CMK (cell line): ENCODE data around the gene EIF4A2.

Experiments used
- DNase-seq: peaks from one replicate; pipeline ENCODE4 v3.0.0-alpha.2; 2010; ENCODE audit warnings: low read depth

EIF4A2 gene

DNA sequence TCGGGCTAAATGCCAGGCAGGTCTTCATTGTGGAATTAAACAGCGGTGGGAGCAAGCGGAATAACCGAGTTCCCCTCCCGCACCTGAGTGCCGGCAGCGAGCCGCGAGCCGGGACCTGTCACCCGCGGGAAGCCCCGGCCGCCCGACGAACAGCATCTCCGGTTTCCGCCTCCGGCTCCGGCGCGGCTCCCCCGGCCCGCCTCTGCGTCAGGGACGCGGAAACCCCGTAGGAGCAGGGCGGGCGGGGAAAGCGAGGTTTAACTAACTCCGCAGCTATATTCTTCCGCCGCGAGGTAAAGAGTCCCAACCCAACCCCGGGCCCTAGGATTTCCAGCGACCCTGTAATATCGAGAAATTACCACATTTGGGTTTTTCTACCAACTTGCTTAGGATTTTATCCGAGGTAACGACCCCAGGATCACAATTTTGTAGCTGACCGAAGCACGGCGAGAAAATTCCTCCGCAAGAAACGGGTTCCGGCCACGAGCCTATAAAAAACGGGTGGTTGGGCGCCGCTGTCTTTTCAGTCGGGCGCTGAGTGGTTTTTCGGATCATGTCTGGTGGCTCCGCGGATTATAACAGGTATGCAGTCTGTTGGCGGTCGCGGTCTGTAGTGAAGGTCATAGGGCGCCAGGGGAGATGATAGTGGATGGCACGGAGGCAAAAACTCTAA lies at the start of gene EIF4A2:
EIF4A2 (plus strand) TSS at position 520 of the 673 bp plus-strand sequence; CDS start at position 554, 34 bp downstream.
- DNase-seq = no peak

DNA sequence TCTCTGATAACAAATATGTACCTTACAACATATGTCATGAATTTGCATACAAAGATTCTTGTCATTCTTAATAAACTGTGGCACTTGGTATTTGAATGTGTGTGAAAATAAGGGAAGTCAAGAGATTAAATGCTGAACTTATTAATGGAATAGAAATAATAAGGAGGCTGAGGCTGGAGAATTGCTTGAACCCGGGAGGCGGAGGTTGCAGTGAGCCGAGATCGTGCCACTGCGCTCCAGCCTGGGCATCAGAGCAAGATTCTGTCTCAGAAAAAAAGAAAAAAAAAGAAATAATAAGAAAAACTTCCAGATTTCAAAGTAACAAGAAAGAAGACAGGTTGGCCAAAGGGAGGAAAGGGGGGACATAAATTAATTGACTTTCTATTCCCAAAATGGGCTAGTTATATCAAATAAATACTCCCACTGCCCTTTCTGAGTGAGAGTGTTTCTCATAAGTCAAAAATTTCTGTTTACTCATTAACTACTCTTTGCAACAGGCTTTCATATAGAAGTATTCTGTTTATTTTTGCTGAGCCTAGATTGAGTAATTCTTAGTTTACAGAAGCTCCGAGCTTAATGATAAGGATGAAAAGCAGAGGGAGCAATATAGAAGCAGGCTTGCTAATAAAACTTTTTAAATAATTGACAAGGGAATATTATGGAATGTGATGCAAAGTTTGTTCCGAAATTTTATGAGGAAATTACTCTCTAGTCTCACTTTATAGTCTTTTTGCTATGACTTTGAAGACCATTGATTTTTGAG lies 40.6 kb upstream of the EIF4A2 start:
- DNase-seq = no peak

DNA sequence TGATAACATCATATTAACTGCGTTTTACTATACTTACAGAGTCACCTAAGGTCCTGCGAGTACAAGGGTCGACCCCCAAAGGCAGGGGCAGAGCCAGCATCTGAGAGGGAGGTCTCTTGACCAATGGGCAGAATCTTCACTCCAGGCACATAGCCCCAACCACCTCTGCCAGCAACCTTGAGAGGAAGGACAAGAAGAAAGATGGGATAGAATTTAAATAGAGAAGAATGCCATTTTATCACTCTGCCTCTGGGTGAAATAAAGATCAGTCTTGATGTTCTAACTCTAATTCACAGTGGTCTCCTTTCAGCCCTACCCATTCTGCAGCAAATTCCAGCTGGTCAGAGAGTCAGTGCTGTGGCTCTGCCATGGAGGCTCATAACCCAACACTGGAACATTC lies 39.7 kb upstream of the EIF4A2 start:
- no peak for DNase-seq

DNA sequence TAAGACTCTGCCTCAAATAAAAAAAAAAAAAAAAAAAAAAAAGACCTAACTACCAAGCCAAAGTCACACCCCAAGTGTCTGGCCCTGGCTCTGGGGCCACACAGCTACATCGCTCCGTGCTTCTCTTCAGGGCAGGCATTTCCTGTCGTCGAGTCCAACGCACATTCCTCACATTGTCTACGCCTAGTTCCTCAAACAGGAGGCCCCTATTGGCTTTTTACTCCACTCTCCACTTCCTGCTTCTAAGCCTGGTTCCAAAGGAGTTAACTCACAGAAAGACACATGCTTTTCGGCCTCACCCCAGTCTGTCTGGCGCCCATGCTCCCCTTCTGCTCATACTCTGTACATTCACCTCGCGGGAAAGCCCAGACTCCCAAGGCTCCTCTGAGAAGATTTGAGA lies 37.4 kb upstream of the EIF4A2 start:
- peak; percentile 45 for DNase-seq

DNA sequence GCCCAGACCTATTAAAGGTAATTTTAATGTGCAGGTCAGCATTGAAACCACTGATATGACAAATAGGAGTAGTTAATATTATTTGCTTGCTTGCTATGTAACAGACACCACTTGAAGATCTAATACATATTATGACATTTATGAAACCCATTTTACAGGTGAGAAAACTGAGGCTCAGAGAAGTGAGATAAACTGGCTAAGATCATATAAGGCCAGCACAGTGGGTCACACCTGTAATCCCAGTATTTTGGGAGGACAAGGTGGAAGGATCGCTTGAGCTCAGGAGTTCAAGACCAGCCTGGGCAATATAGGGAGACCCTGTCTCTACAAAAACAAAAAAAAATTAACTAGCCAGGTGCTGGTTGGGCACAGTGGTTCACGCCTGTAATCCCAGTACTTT lies 33.1 kb upstream of the EIF4A2 start:
- no peak for DNase-seq

DNA sequence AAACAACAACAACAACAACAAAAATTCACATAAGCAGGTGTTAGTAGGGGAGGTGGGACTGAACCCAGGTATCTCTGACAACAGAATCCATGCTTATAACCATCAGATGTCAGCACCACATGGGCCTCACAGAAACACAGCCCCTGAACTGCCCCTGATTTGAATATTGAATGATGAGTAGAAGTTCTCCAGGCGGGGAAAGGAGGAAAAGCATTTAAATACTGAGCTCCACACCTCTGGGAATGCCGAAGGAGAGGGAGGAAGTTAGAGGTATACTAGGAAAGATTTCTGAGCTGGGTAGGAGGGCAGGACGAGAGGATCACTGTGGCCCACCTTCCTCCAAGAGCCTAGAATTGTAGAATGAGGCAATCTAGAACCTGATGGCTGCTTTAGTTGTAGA lies 31.9 kb upstream of the EIF4A2 start:
- DNase-seq = no peak

DNA sequence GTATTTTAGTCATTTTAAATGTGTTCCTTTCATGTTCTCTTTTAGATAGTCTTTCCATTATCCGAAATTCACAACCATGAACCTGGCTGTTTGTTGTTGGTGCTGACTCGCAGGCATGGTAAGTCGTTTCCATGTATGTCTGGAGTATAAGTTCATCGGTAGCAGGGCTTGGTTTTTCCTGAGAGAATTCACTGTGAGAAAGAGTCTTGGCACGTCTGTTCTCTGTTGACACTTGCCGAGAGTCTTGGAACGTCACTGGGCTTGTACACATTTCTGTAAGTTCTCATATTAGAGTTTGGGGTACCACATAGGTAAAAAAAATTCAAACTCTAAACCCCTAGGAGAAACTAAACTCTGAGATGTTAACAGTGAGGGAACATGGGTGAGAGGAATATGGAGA lies 29.4 kb upstream of the EIF4A2 start:
- DNase-seq = no peak

DNA sequence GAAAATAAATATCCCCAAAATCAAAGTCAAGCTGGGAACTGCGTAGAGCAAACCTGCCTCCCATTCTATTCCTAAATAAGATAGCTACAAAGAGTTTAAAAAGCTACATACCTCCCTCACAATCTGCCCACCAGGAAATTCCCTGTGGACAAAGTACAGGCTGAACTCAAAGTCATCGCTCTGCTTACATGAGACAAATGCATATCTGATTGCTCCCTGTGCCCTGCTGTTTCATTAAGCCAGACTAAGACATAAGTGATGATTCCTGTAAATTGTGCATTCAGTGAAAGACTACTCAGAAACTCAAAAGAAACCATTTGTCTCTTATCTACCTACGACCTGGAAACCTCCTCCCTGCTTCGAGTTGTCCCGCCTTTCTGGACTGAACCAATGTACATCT lies 28.5 kb upstream of the EIF4A2 start:
- no peak for DNase-seq

DNA sequence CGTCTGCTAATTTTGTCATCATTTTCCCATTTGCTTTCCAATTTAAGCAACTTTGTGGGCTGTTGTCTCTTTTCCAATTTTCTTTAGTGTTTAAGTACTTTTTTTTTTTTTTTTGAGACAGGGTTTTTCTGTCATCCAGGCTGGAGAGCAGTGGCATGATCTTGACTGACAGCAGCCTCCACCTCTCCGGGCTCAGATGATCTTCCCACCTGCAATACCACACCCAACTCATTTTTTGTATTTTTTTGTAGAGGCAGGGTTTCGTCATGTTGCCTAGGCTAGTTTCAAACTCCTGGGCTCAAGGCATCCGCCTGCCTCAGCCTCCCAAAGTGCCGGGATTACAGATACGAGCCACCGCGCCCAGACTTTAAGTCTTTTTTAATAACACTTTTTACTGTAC lies 26.2 kb upstream of the EIF4A2 start:
- DNase-seq = no peak

DNA sequence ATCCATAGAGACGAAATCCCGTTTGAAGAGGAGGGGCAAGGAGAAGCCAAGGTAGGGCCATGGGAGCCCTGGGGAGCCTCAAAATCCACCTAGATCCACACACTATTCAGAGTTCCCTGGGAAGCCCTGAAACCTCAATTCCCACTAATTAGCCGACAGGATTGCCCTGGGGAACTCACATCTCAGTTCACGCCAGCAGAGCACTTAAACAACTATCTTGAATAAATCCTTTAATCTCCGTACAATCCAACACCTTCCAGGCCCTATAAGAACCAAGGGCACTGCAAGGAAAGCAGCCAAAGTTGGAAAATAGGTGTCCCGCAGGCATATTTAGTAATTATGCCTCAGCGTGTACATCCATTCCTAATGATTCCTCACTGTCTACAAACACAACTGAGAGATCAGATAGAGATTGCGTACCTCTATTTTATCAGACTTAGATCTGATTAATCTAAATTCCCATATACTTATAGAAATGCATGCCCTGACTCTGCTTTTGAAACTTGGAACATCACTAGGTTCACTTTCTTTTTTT lies 25.6 kb upstream of the EIF4A2 start:
- DNase-seq = no peak

DNA sequence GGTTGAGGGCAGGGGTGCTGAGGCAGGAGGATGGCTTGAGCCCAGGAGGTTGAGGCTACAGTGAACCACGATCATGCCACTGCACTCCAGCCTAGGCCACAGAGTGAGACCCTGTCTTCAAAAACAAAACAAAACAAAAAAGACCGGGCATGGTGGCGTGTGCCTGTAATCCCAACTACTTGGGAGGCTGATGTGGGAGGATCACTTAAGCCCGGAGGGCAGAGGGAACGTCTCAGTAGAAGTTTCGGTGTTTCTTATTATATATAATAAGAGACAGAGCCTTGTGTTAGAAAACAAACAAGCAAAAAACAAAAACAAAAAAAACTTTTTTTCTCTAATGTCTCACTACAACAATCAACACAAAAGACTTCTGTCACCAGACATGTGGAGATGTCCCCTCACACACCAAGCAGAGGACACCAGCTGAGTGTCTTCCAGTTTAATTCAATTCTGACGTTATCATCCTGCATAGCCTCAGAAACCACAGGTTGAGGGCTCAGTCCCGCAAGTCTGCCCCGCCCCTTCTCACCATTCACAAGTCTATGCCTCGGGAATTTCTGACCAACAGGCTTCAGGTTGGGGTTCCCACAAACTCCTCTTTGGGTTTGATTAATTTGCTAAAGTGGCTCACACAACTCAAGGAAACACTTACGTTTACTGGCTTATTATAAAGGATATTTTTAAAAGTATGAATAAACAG lies 24.0 kb upstream of the EIF4A2 start:
- no peak for DNase-seq

DNA sequence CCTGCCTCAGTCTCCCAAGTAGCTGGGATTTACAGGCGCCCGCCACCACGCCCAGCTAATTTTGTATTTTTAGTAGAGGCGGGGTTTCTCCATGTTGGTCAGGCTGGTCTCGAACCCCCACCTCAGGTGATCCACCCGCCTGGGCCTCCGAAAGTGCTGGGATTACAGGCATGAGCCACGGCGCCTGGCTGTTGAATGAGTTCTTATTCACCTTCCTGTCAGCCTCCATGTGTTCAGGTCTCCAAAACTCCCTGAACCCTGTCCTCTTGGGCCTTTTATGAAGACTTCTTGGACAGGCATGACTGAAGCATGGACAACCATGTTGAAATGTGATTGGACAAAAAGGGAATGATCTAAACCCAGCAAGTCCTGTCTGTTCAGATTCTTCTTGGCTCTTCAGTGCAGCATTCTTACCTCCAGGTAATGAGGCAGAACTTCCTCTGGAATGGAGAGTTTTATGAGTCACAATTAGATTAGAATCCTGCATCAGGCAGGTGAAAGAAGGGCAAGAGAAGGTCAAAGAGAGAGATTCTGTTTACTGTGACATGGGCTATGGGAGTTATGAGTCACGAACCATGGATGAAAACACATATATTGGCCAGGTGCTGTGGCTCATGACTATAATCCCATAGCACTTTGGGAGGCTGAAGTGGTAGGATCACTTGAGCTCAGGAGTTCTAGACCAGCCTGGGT lies 23.1 kb upstream of the EIF4A2 start:
- no peak for DNase-seq

DNA sequence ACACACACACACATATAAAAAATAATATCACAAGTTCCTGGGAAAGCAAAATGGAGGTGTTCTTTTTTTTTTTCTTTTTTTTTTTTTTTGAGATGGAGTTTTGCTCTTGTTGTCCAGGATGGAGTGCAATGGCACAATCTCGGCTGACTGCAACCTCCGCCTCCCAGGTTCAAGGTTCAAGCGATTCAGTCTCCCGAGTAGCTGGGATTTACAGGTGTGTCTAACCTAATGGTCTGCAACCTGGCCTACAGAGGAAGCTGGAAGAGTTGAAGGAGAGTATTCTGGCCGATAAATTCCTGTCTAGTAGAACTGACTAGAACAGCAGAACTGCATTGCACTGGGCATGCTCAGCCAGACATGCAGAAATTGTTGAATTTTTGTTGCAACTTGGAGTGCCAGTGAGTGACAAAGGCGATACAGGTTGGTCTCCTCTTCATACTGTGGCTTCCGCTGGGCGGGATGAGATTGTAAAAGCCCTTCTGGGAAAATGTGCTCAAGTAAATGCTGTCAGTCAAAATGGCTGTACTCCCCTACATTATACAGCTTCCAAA lies 22.4 kb upstream of the EIF4A2 start:
- no peak for DNase-seq

DNA sequence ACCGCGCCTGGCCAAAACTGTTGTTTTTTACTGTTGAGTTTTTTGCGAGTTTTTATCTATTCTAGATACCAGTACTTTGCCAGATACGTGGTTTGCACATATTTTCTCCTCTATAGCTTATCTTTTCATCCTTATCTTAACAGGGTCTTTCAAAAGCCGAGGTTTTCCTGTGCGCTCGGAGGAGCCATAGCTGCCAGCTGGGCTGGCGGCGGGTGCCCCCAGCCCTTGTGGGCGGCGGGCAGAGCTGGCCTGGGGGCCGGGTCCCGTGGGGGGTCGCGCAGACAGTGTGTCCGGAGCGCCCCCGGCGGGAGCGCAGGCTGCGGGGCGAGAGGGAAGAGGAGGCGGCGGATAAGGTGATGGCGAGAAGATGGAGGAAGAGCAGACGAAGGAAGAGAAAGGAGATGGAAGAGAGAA lies 11.1 kb upstream of the EIF4A2 start:
- no peak for DNase-seq

DNA sequence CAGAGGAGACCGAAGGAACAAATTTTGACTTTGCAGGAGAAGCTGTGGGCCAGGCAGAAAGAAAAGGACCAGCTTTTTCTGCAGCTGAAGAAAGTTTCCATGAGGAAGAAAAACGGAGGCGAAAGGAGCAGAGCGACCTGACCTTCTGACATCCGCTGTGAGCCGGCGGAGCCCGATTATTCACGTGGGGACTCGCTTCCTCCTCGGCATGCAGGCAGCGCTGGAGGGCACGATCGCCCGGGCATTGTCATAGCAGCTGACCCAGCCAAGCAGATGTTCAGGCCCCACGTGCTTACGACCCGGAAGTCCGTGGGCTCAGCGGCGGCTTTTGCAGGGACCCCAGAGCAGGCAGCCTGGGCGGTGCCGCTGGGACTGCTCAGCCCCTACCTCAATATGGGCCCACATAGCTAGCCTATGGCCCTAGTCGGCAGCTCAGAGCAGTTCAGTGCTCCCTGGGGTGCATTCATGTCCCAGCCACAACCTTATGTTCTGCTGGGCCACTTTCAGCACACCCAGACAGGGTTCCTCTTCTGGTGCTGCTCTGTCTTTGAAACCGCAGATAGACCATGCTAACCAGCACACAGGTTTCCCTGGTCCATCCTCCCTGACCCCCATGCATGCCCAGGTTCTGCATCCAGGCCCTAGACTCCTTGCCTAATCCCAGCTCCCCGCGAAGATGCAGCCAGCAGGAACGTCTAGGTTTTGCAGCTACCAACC lies 10.5 kb upstream of the EIF4A2 start:
- no peak for DNase-seq

DNA sequence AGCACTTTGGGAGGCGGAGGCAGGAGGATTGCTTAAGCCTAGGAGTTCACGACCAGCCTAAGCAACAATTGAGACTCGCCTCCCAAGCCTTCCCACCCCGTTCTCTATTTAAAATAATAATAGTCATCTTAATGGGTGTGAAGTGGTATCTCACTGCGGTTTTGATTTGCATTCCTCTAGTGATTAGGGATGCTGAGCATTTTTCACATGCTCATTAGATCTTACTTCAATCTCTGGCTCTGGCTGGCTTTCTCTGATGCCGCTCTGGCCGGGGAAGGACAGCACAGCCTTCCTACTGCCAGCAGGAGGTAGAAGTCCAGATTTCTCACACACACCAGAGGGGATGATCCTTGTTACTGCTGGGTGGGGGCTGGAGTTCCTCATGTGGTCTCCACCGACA lies 7.4 kb upstream of the EIF4A2 start:
- no peak for DNase-seq

DNA sequence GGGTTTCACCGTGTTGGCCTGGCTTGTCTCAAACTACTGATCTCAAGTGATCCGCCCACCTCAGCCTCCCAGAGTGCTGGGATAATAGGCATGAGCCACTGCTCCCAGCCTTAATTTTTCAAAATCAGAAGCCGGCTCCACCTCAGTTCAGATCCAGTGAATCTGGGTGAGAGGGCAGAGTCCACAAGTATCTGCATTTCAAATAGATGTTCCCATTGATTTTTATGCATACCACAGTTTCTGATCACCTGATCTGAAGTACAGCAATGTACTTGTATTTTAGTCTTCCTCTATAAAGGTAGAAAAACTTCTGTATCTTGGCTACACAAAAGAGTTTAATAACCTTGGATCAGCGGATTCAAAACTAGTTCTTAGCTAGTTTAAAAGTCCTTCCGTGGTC lies 4.2 kb upstream of the EIF4A2 start:
- no peak for DNase-seq

DNA sequence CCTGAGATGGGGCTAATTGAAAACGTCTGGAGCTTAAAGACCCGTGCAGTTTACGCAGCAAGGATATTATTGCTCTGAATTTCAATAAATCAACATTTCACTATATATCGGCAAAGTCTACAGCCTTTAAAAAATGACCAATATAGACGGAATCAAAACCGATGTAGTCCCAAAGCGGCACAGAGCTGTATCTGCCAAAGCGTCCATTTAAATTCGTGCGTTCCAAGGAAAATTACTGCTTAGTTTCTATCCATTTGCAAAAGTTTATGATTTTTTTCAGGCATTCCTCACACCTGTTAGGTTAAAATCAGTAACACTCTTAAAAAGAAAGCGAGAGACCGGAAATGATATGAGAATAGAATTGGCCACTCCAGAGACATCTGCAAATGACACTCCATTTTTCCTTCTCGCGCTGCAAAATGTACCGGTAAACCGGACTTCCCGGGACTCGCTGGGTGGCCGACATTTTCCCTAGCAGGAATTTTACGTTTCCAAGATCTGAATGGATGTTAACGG lies 777 bp upstream of the EIF4A2 start:
- DNase-seq = no peak

DNA sequence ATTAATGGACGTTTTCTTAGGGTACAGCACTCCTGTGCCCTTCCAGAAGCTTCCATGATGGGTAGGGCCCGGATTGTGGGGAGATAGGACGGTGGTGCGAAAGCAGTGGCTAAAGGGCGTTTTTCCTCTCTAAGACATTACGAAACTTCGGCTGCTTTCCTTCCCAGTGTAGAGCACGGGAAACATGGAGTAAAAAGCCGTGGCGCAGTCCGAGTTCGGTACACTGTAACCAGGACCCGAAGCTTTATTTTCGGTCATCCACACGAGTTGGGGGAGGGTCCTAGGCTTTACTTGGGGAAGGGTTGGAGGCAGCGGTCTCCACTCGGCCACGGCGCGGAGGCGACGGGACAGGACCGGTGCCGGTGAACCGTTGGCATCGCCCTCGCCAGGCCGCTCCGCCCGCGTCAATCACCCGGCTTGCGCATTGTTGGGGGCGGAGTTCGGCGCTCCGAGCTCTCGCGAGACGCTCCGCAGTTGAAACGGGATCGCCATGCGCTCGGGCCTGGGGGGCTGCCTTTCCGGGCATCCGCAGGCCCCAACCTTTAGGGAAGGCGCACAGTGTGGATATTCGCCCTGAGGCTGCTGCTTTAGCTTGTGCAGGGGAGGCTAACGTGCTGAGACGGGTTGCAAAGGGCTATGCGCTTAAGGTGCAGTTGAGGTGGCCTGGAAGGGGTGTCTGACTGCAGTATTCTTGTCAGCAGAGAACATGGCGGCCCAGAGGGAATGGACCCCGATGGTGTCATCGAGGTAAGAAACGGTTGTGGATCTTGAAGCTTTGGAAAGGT lies 546 bp downstream of the EIF4A2 start:
- no peak for DNase-seq

DNA sequence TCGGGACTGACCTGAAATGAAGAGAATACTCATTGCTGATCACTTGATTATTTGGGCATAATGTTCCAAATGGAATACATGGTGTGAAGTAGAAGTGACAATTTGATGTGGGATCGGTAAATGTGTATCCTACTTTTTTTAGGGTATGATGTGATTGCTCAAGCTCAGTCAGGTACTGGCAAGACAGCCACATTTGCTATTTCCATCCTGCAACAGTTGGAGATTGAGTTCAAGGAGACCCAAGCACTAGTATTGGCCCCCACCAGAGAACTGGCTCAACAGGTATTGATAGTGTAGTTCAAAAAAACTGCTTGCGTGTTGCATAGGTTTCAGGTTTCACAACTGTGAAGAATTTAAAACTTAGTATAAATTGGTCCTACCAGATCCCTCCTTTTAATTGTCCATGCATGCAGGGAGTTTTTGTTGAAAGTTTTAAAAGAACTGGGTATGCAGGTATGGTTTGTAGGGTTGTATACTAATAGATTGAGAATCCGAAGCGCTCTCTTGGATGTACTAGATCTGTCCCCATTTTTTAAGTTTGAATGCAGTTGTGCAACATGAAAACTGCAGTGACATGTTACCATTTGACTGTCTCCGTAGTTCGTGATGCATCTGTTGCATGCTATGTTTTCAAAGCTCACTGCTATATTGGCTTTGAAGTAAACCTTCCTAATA lies 1.6 kb downstream of the EIF4A2 start:
- DNase-seq = no peak
